GM20431 (cell line): Measurements from ENCODE around the gene LOC101059915.
"Not testable (repeated sequence)": the region's sequence is repeated elsewhere in the genome, so short reads cannot be mapped to it uniquely, and the experiment has no call there.

Experiments used
- in situ Hi-C: fragments of 300-500 bp; cut with MseI, MboI; formaldehyde crosslinking; loops from one replicate; pipeline ENCODE4 v1.15.0; 2020; ENCODE audit warnings: low sequenced_read_pairs; ENCODE audit not compliant: unreplicated experiment

Gene LOC101059915

GRCh38 chrX:71669947-71670346 is 2.6 kb downstream of the LOC101059915 start:
- in situ Hi-C loops: not testable (repeated sequence)

- in situ Hi-C loops: no loop called here
Measured at GRCh38 chrX:71671043-71671780, 3.9 kb downstream of the LOC101059915 start.

GRCh38 chrX:71671938-71672337 is 4.6 kb downstream of the LOC101059915 start:
- in situ Hi-C loops: no loop called here

GRCh38 chrX:71675636-71676035 is 8.3 kb downstream of the LOC101059915 start:
- in situ Hi-C loops: not testable (repeated sequence)

GRCh38 chrX:71676068-71676795 is 8.9 kb downstream of the LOC101059915 start:
- in situ Hi-C loops: not testable (repeated sequence)

GRCh38 chrX:71677195-71677594 is 9.8 kb downstream of the LOC101059915 start:
- in situ Hi-C loops: not testable (repeated sequence)

- in situ Hi-C loops: no loop called here
Measured at GRCh38 chrX:71679575-71680207, 12.3 kb downstream of the LOC101059915 start.

- in situ Hi-C loops: not testable (repeated sequence)
Measured at GRCh38 chrX:71696641-71697465, 29.5 kb downstream of the LOC101059915 start.

GRCh38 chrX:71697466-71698298 is 30.3 kb downstream of the LOC101059915 start:
- in situ Hi-C loops: not testable (repeated sequence)

GRCh38 chrX:71698299-71699022 is 31.1 kb downstream of the LOC101059915 start:
- in situ Hi-C loops: not testable (repeated sequence)

GRCh38 chrX:71699023-71699344 is 31.6 kb downstream of the LOC101059915 start:
- in situ Hi-C loops: not testable (repeated sequence)

- in situ Hi-C loops: not testable (repeated sequence)
Measured at GRCh38 chrX:71702853-71703252, 35.5 kb downstream of the LOC101059915 start.

GRCh38 chrX:71714064-71714463 is 46.7 kb downstream of the LOC101059915 start:
- in situ Hi-C loops: not testable (repeated sequence)

- in situ Hi-C loops: not testable (repeated sequence)
Measured at GRCh38 chrX:71715551-71715950, 48.2 kb downstream of the LOC101059915 start.

GRCh38 chrX:71716323-71716722 is 49.0 kb downstream of the LOC101059915 start:
- in situ Hi-C loops: not testable (repeated sequence)

GRCh38 chrX:71718185-71718584 is 50.8 kb downstream of the LOC101059915 start, which contains the start of gene CXorf49:
CXorf49 (minus strand) TSS chrX:71718285; CDS start chrX:71718151, 134 bp downstream.
- in situ Hi-C loops: not testable (repeated sequence)

GRCh38 chrX:71719195-71719594 is 51.8 kb downstream of the LOC101059915 start:
- in situ Hi-C loops: not testable (repeated sequence)

- in situ Hi-C loops: not testable (repeated sequence)
Measured at GRCh38 chrX:71720289-71720886, 53.0 kb downstream of the LOC101059915 start.
